PC-3 (cell line): ENCODE results near the gene KLKB1.

Experiments used
- EZH2 ChIP-seq: fragments of 300-600 bp; sonication (generic); IDR thresholded peaks from one replicate; pipeline ENCODE4 v1.6.1; 2017; ENCODE audit warnings: antibody characterized with exemption, mild to moderate bottlenecking, low read length; ENCODE audit not compliant: unreplicated experiment
- TF ChIP-seq, protein P1 (sequence below): fragments of 300-600 bp; sonication (generic); conservative IDR thresholded peaks from 2 replicates; pipeline ENCODE4 v1.5.1; 2017; ENCODE audit warnings: antibody characterized with exemption, low read depth, mild to moderate bottlenecking, low read length

DNA sequence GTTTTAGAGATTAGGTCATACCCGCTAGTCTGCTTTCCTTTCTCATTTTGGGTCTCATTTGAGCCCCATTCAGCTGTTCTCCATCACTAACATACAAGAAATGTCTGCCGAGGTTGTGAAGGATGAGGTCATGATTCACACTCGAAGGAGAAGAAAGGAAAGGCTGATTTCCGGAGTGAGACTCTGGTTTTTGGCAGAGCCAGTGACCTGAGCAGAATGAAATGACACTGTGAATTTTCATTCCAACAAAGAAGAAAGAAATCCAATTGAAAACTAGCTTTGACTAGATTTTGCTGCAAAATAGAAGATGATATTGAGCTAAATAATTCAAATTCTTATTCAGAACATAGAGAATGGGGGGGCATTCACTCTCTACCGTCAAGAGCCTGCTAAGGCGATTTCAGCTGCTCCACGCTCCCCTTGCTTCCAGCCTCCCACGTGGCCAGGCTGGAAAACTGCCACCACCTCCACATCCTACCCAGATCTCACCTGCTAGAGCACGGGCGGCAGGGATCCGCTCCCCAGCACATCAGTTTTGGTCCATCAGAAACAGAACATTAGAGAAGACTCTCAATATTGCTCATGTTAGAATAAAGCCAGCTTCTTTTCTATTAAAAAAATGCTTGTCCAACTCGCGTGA, 77.7 kb downstream of the KLKB1 start:
- TF ChIP-seq, protein P1, sequence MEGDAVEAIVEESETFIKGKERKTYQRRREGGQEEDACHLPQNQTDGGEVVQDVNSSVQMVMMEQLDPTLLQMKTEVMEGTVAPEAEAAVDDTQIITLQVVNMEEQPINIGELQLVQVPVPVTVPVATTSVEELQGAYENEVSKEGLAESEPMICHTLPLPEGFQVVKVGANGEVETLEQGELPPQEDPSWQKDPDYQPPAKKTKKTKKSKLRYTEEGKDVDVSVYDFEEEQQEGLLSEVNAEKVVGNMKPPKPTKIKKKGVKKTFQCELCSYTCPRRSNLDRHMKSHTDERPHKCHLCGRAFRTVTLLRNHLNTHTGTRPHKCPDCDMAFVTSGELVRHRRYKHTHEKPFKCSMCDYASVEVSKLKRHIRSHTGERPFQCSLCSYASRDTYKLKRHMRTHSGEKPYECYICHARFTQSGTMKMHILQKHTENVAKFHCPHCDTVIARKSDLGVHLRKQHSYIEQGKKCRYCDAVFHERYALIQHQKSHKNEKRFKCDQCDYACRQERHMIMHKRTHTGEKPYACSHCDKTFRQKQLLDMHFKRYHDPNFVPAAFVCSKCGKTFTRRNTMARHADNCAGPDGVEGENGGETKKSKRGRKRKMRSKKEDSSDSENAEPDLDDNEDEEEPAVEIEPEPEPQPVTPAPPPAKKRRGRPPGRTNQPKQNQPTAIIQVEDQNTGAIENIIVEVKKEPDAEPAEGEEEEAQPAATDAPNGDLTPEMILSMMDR, result no peak
- no peak for TF ChIP-seq EZH2
